ENCODE data around the gene SERBP1. TPM values are rescaled to one million over a fixed set of nuclear protein-coding genes. Genes with fewer than 3 reads are reported as not detected.

The SERBP1 gene
- total RNA-seq, 1 donor from 2014 or later, result 125 TPM

GRCh38 chr1:67463298-67463955, 33.2 kb upstream of the SERBP1 start:
- Histone ChIP-seq H3K27ac (replicated peaks) (peak overlapping the region; percentile 87), H3K4me1 (peaks cover 43% of the 10 kb centered on the region), H3K36me3 (no peaks in the 10 kb centered on the region), H3K4me3 (no peak overlapping the region), H3K9me3 (replicated peaks) (no peaks in the 10 kb centered on the region), H3K27me3 (ENCODE audit: low read depth) (no peaks in the 10 kb centered on the region)
- no peak for DNase-seq
- no peak for TF ChIP-seq CTCF (IDR thresholded peaks at IDR 0.05; ENCODE audit: borderline replicate concordance)
- intact Hi-C loops (cut with micrococcal nuclease), result no loop called here

GRCh38 chr1:67460676-67461500, 30.7 kb upstream of the SERBP1 start:
- DNase-seq, result peak; percentile 63
- peak overlapping the region; percentile 26 for H3K4me3 ChIP-seq
- intact Hi-C loops (cut with micrococcal nuclease), result no loop called here
- peak overlapping the region; percentile 87 for H3K27ac ChIP-seq (replicated peaks)
- no peaks in the 10 kb centered on the region for H3K27me3 ChIP-seq (ENCODE audit: low read depth)
- H3K4me1 ChIP-seq, result peaks cover 36% of the 10 kb centered on the region
- no peaks in the 10 kb centered on the region for H3K9me3 ChIP-seq (replicated peaks)
- no peak for TF ChIP-seq CTCF (IDR thresholded peaks at IDR 0.05; ENCODE audit: borderline replicate concordance)
- no peaks in the 10 kb centered on the region for H3K36me3 ChIP-seq

- no peak for TF ChIP-seq CTCF (IDR thresholded peaks at IDR 0.05; ENCODE audit: borderline replicate concordance)
- Histone ChIP-seq H3K27me3 (ENCODE audit: low read depth) (no peaks in the 10 kb centered on the region), H3K36me3 (no peaks in the 10 kb centered on the region), H3K4me3 (no peak overlapping the region), H3K4me1 (peaks cover 41% of the 10 kb centered on the region), H3K9me3 (replicated peaks) (no peaks in the 10 kb centered on the region), H3K27ac (replicated peaks) (no peak overlapping the region)
- DNase-seq, result no peak
- intact Hi-C loops (cut with micrococcal nuclease), result no loop called here
Measured at GRCh38 chr1:67459068-67459467, 28.9 kb upstream of the SERBP1 start.

- Histone ChIP-seq H3K27me3 (ENCODE audit: low read depth) (no peaks in the 10 kb centered on the region), H3K9me3 (replicated peaks) (no peaks in the 10 kb centered on the region), H3K4me1 (peaks cover 38% of the 10 kb centered on the region), H3K36me3 (no peaks in the 10 kb centered on the region), H3K4me3 (no peak overlapping the region), H3K27ac (replicated peaks) (no peak overlapping the region)
- intact Hi-C loops (cut with micrococcal nuclease), result no loop called here
- no peak for TF ChIP-seq CTCF (IDR thresholded peaks at IDR 0.05; ENCODE audit: borderline replicate concordance)
- DNase-seq, result no peak
Measured at GRCh38 chr1:67458663-67459062, 28.5 kb upstream of the SERBP1 start.

- Histone ChIP-seq H3K27ac (replicated peaks) (no peak overlapping the region), H3K4me1 (peaks cover 30% of the 10 kb centered on the region), H3K36me3 (no peaks in the 10 kb centered on the region), H3K4me3 (no peak overlapping the region), H3K9me3 (replicated peaks) (no peaks in the 10 kb centered on the region), H3K27me3 (ENCODE audit: low read depth) (no peaks in the 10 kb centered on the region)
- intact Hi-C loops (cut with micrococcal nuclease), result no loop called here
- DNase-seq, result no peak
- TF ChIP-seq CTCF (IDR thresholded peaks at IDR 0.05; ENCODE audit: borderline replicate concordance), result no peak
Measured at GRCh38 chr1:67457247-67457646, 27.0 kb upstream of the SERBP1 start.
